Glutamatergic neuron (in vitro differentiated cells): ENCODE measurements around the gene ZBTB3. TPM values are rescaled to one million over a fixed set of nuclear protein-coding genes. Genes with fewer than 3 reads are reported as not detected.
A peak's percentile ranks its signal among the peaks of the same experiment; 100 is the strongest.
"Not testable (repeated sequence)": the region's sequence is repeated elsewhere in the genome, so short reads cannot be mapped to it uniquely, and the experiment has no call there.

Experiments used
- DNase-seq: peaks from one replicate; pipeline ENCODE4 v3.0.0; 2022
- H3K27ac Mint-ChIP-seq: one replicate; pipeline ENCODE4 v1.8.0; 2020; ENCODE audit warnings: mild to moderate bottlenecking, mixed read lengths, inconsistent platforms; ENCODE audit not compliant: unreplicated experiment
- H3K27me3 Mint-ChIP-seq: one replicate; pipeline ENCODE4 v1.8.0; 2020; ENCODE audit warnings: mild to moderate bottlenecking, moderate library complexity, mixed read lengths, inconsistent platforms; ENCODE audit not compliant: unreplicated experiment
- H3K36me3 Mint-ChIP-seq: one replicate; pipeline ENCODE4 v1.8.0; 2020; ENCODE audit warnings: mild to moderate bottlenecking, mixed read lengths, inconsistent platforms; ENCODE audit not compliant: unreplicated experiment
- H3K4me1 Mint-ChIP-seq: one replicate; pipeline ENCODE4 v1.8.0; 2020; ENCODE audit warnings: mild to moderate bottlenecking, low read depth, mixed read lengths, inconsistent platforms; ENCODE audit not compliant: unreplicated experiment
- H3K4me3 Mint-ChIP-seq: one replicate; pipeline ENCODE4 v1.8.0; 2020; ENCODE audit warnings: mild to moderate bottlenecking, mixed read lengths, inconsistent platforms; ENCODE audit not compliant: unreplicated experiment
- H3K9me3 Mint-ChIP-seq: one replicate; pipeline ENCODE4 v1.8.0; 2020; ENCODE audit warnings: mild to moderate bottlenecking, moderate library complexity, mixed read lengths, inconsistent platforms; ENCODE audit not compliant: unreplicated experiment
- total RNA-seq: library from RNA; stranded (reverse); fragmentation: NEBNext Ultra II Directional; extraction: Animal tissue kit (Norgen Biotek cat#: 25700); gene quantifications from one replicate; pipeline ENCODE4 v1.2.1, GENCODE V29; 2021; ENCODE audit not compliant: unreplicated experiment
- TF ChIP-seq, protein P1 (sequence below): fragments of 200-600 bp; sonication (generic); IDR thresholded peaks from one replicate; pipeline ENCODE4 v1.5.0; 2021; ENCODE audit not compliant: partially characterized antibody, unreplicated experiment

Gene ZBTB3
- total RNA-seq, 1 donor from 2014 or later, result 14.6 TPM

DNA sequence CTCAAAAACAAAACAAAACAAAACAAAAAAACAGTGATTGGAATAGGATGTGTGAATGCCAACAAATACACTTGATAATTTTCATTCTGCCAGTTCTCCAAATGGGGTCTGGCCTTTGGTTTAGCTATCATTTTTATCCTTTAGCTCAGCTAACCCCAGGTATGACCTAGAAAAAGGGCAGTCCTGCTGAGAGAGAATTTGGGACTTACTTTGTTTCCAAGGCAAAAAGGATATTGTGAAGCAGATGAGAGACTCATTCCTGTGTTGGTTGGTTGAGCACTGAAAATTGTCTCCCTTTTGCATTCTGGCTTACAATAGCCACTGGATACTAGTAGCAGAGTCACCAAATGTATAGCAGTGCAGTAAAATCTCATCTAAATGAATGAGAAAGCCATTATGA lies 16.8 kb downstream of the ZBTB3 start:
- no peak overlapping the region for H3K27ac Mint-ChIP-seq

DNA sequence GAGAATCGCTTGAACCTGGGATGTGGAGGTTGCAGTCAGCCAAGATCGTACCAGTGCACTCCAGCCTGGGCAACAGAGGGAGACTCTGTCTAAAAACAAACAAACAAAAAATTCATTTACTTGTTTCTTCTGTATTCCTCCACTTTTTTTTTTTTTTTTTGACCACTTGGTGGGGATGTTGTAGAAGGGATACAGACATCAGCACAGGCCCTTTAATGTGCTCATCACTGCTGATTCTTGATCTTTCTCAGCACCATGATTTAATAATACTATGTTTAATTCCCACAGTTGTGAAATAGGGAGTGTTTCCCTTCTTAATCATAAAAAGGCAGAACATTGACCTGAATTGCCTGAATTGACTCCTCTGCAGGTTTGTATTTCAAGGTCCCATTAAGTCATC lies 21.1 kb downstream of the ZBTB3 start:
- peaks cover 3% of the 10 kb centered on the region for H3K4me1 Mint-ChIP-seq
- H3K27ac Mint-ChIP-seq, result no peak overlapping the region
- TF ChIP-seq, protein P1, sequence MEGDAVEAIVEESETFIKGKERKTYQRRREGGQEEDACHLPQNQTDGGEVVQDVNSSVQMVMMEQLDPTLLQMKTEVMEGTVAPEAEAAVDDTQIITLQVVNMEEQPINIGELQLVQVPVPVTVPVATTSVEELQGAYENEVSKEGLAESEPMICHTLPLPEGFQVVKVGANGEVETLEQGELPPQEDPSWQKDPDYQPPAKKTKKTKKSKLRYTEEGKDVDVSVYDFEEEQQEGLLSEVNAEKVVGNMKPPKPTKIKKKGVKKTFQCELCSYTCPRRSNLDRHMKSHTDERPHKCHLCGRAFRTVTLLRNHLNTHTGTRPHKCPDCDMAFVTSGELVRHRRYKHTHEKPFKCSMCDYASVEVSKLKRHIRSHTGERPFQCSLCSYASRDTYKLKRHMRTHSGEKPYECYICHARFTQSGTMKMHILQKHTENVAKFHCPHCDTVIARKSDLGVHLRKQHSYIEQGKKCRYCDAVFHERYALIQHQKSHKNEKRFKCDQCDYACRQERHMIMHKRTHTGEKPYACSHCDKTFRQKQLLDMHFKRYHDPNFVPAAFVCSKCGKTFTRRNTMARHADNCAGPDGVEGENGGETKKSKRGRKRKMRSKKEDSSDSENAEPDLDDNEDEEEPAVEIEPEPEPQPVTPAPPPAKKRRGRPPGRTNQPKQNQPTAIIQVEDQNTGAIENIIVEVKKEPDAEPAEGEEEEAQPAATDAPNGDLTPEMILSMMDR, result no peak
- H3K9me3 Mint-ChIP-seq, result peaks cover 4% of the 10 kb centered on the region
- no peaks in the 10 kb centered on the region for H3K36me3 Mint-ChIP-seq
- H3K27me3 Mint-ChIP-seq, result peaks cover 2% of the 10 kb centered on the region
- no peak for DNase-seq
- H3K4me3 Mint-ChIP-seq, result no peak overlapping the region

More for the DNA sequence above, 16.8 kb downstream of the ZBTB3 start:
- no peaks in the 10 kb centered on the region for H3K36me3 Mint-ChIP-seq
- H3K4me1 Mint-ChIP-seq, result no peaks in the 10 kb centered on the region
- no peak for DNase-seq
- no peaks in the 10 kb centered on the region for H3K27me3 Mint-ChIP-seq
- TF ChIP-seq, protein P1, result no peak
- H3K9me3 Mint-ChIP-seq, result no peaks in the 10 kb centered on the region
- H3K4me3 Mint-ChIP-seq, result no peak overlapping the region

- H3K4me1 Mint-ChIP-seq, H3K27ac Mint-ChIP-seq, DNase-seq, H3K36me3 Mint-ChIP-seq: not testable (repeated sequence)
- peaks cover 13% of the 10 kb centered on the region for H3K9me3 Mint-ChIP-seq
- H3K27me3 Mint-ChIP-seq, result peaks cover 12% of the 10 kb centered on the region
- H3K4me3 Mint-ChIP-seq, result peak overlapping the region; percentile 74
Measured at GRCh38 chr11:62730076-62730475, 23.9 kb downstream of the ZBTB3 start.

DNA sequence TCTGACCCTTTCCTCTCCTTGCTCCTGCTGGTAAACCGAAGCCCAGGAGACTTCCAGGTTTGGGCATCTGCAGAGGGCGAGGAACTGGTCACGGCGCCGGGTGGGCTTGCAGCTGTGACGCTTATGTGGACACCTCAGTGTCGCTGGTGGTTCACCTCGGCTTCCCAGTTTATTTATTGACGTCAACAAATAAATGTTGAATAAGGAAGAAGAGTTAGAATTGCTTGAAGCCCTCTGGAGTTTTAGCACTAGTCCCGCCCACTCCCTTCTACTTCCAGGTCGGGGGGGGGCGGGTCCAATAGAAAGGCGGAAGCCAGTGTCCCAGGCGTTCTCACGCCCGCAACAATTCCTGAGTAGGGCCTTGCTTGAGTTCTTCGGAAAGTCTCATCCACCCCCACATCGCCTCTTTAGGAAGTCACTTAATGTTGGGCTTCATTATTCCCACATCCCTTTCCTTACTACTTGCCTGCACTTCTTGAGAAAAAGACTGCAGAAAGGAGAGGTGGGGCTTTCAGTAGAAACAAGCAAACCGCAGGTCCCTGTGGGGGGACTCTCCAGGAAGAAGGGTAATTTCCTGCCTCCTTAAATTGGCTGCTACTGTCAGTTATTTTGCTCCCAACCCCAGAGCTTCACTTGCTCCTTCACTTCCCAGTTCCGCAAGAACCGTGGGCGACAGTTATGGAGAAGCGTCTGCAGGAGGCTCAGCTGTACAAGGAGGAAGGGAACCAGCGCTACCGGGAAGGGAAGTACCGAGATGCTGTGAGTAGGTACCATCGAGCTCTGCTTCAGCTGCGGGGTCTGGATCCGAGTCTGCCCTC lies 25.6 kb downstream of the ZBTB3 start, which contains the start of gene TTC9C:
Gene TTC9C (plus strand): TSS at position 316 of the 818 bp plus-strand sequence. CDS start 363 bp downstream, at position 679.
- Mint-ChIP-seq H3K4me1 (peaks cover 19% of the 10 kb centered on the region), H3K36me3 (no peaks in the 10 kb centered on the region), H3K4me3 (peak within 1 kb of the TSS; percentile 99), H3K9me3 (peaks cover 13% of the 10 kb centered on the region), H3K27ac (peak within 1 kb of the TSS; percentile 96), H3K27me3 (peaks cover 12% of the 10 kb centered on the region)
- TF ChIP-seq, protein P1, result no peak
- DNase-seq, result peak; percentile 85

DNA sequence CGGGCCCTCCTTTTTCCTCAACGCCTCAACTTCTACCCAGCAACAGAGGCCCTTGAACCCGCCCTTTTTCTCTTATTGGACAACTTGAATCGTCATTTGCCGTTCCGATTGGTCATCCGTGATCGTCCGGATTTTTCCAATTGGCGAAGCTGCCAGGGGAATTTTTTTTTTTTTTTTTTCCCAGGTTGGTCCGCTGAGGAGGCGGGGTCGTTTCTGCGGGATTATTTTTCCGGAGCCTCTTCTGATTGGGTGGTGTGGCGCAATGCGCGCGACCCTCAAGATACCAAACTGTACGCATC lies 26.1 kb downstream of the ZBTB3 start:
- H3K9me3 Mint-ChIP-seq, result peaks cover 13% of the 10 kb centered on the region

More for the DNA sequence above, 26.1 kb downstream of the ZBTB3 start:
- Mint-ChIP-seq H3K36me3 (no peaks in the 10 kb centered on the region), H3K27me3 (peaks cover 12% of the 10 kb centered on the region), H3K4me3 (peak overlapping the region; percentile 99), H3K4me1 (peaks cover 19% of the 10 kb centered on the region), H3K27ac (peak overlapping the region; percentile 96)
- DNase-seq, result peak; percentile 79
- TF ChIP-seq, protein P1, result no peak
